ENCODE measurements around the gene AHCTF1. TPM values are rescaled to one million over a fixed set of nuclear protein-coding genes. Genes with fewer than 3 reads are reported as not detected.
"Not testable (repeated sequence)": the region's sequence is repeated elsewhere in the genome, so short reads cannot be mapped to it uniquely, and the experiment has no call there.

The AHCTF1 gene
- total RNA-seq, 1 donor from 2014 or later: 62.1 TPM

- Mint-ChIP-seq H3K27me3 (ENCODE audit: insufficient read depth, low read depth) (no peaks in the 10 kb centered on the region), H3K4me3 (no peak overlapping the region), H3K27ac (no peak overlapping the region), H3K4me1 (no peaks in the 10 kb centered on the region), H3K36me3 (peaks cover 44% of the 10 kb centered on the region), H3K9me3 (no peaks in the 10 kb centered on the region)
- Histone ChIP-seq H3K4me3 (no peak overlapping the region), H3K27ac (no peak overlapping the region), H3K27me3 (no peaks in the 10 kb centered on the region), H4K20me1 (ENCODE audit: low read depth) (no peaks in the 10 kb centered on the region), H3K79me2 (ENCODE audit: low read depth) (peaks cover 16% of the 10 kb centered on the region), H3K36me3 (peaks cover 3% of the 10 kb centered on the region), H3F3A (ENCODE audit: low read depth) (no peaks in the 10 kb centered on the region), H2AFZ (replicated peaks) (no peak overlapping the region), H3K4me2 (no peak overlapping the region), H3K4me1 (no peaks in the 10 kb centered on the region), H3K9ac (no peak overlapping the region), H3K9me3 (ENCODE audit: low read depth) (no peaks in the 10 kb centered on the region)
- TF ChIP-seq EZH2phosphoT487 (IDR thresholded peaks at IDR 0.05) (no peak), EZH2 (IDR thresholded peaks at IDR 0.05) (no peak), CTCF (IDR thresholded peaks at IDR 0.05) (no peak)
- DNase-seq (ENCODE audit: low spot score): no peak
Observed at GRCh38 chr1:246876431-246876830, 55.3 kb downstream of the AHCTF1 start.

GRCh38 chr1:246875041-246876026, 56.4 kb downstream of the AHCTF1 start:
- H3K36me3 Mint-ChIP-seq: peaks cover 45% of the 10 kb centered on the region
- H3K4me2 ChIP-seq: no peak overlapping the region

GRCh38 chr1:246865921-246866320, 65.8 kb downstream of the AHCTF1 start:
- no peaks in the 10 kb centered on the region for H3F3A ChIP-seq (ENCODE audit: low read depth)
- H3K4me2 ChIP-seq: no peak overlapping the region
- Mint-ChIP-seq H3K9me3 (no peaks in the 10 kb centered on the region), H3K27ac (no peak overlapping the region), H3K27me3 (ENCODE audit: insufficient read depth, low read depth) (no peaks in the 10 kb centered on the region), H3K4me1 (peaks cover 15% of the 10 kb centered on the region), H3K36me3 (peaks cover 52% of the 10 kb centered on the region), H3K4me3 (no peak overlapping the region)
- no peak for DNase-seq (ENCODE audit: low spot score)
- H3K4me3 ChIP-seq: no peak overlapping the region
- H3K79me2 ChIP-seq (ENCODE audit: low read depth): peaks cover 13% of the 10 kb centered on the region
- peaks cover 16% of the 10 kb centered on the region for H3K36me3 ChIP-seq
- H4K20me1 ChIP-seq (ENCODE audit: low read depth): no peaks in the 10 kb centered on the region
- no peaks in the 10 kb centered on the region for H3K9me3 ChIP-seq (ENCODE audit: low read depth)
- TF ChIP-seq CTCF (IDR thresholded peaks at IDR 0.05): no peak
- no peak for TF ChIP-seq EZH2 (IDR thresholded peaks at IDR 0.05)
- TF ChIP-seq EZH2phosphoT487 (IDR thresholded peaks at IDR 0.05): no peak
- H3K9ac ChIP-seq: no peak overlapping the region
- H2AFZ ChIP-seq (replicated peaks): no peak overlapping the region
- H3K4me1 ChIP-seq: no peaks in the 10 kb centered on the region
- H3K27ac ChIP-seq: no peak overlapping the region
- H3K27me3 ChIP-seq: no peaks in the 10 kb centered on the region

More at GRCh38 chr1:246875041-246876026, 56.4 kb downstream of the AHCTF1 start:
- Histone ChIP-seq H3K4me1 (no peaks in the 10 kb centered on the region), H3K27me3 (no peaks in the 10 kb centered on the region), H4K20me1 (ENCODE audit: low read depth) (no peaks in the 10 kb centered on the region), H3K4me3 (no peak overlapping the region), H3K9me3 (ENCODE audit: low read depth) (no peaks in the 10 kb centered on the region), H3K9ac (no peak overlapping the region), H3F3A (ENCODE audit: low read depth) (no peaks in the 10 kb centered on the region), H3K79me2 (ENCODE audit: low read depth) (peaks cover 20% of the 10 kb centered on the region), H2AFZ (replicated peaks) (no peak overlapping the region), H3K36me3 (peaks cover 3% of the 10 kb centered on the region), H3K27ac (no peak overlapping the region)
- no peaks in the 10 kb centered on the region for H3K4me1 Mint-ChIP-seq
- no peak overlapping the region for H3K4me3 Mint-ChIP-seq
- no peak overlapping the region for H3K27ac Mint-ChIP-seq
- H3K9me3 Mint-ChIP-seq: no peaks in the 10 kb centered on the region
- no peak for DNase-seq (ENCODE audit: low spot score)
- no peaks in the 10 kb centered on the region for H3K27me3 Mint-ChIP-seq (ENCODE audit: insufficient read depth, low read depth)
- TF ChIP-seq EZH2phosphoT487 (IDR thresholded peaks at IDR 0.05) (no peak), CTCF (IDR thresholded peaks at IDR 0.05) (no peak), EZH2 (IDR thresholded peaks at IDR 0.05) (no peak)

GRCh38 chr1:246863791-246864190, 68.0 kb downstream of the AHCTF1 start:
- not testable (repeated sequence) for H3K4me1 ChIP-seq; H3K27ac Mint-ChIP-seq; H3K9me3 Mint-ChIP-seq; H3K4me2 ChIP-seq; H3K4me3 Mint-ChIP-seq; H3K27me3 ChIP-seq; H3K27me3 Mint-ChIP-seq (ENCODE audit: insufficient read depth, low read depth); H3K27ac ChIP-seq; H3K9me3 ChIP-seq (ENCODE audit: low read depth); DNase-seq (ENCODE audit: low spot score); H4K20me1 ChIP-seq (ENCODE audit: low read depth); H3F3A ChIP-seq (ENCODE audit: low read depth); H3K9ac ChIP-seq; H3K79me2 ChIP-seq (ENCODE audit: low read depth); H3K4me3 ChIP-seq; H2AFZ ChIP-seq (replicated peaks)
- Mint-ChIP-seq H3K4me1 (peaks cover 15% of the 10 kb centered on the region), H3K36me3 (peaks cover 41% of the 10 kb centered on the region)
- H3K36me3 ChIP-seq: peaks cover 22% of the 10 kb centered on the region

Measured in neural progenitor cell (in vitro differentiated cells).